K562 (cell line): ENCODE data around the gene CDC20. TPM values are rescaled to one million over a fixed set of nuclear protein-coding genes. Genes with fewer than 3 reads are reported as not detected.
A peak's percentile ranks its signal among the peaks of the same experiment; 100 is the strongest.

Experiments used
- ARID1B ChIP-seq: fragments of 450-650 bp; IDR thresholded peaks from 2 replicates; pipeline ENCODE4 v1.6.1; 2016; ENCODE audit warnings: antibody characterized with exemption, mild to moderate bottlenecking, inconsistent platforms
- ATF2 ChIP-seq: sonication (generic); formaldehyde crosslinking; IDR thresholded peaks from 2 replicates; pipeline ENCODE4 v1.8.1; 2022; ENCODE audit warnings: missing genetic modification reagents
- C11orf30 ChIP-seq: fragments of 450-650 bp; IDR thresholded peaks from 2 replicates; pipeline ENCODE4 v1.6.1; 2016; ENCODE audit warnings: low read depth, mild to moderate bottlenecking
- HBP1 ChIP-seq: fragments of 450-650 bp; formaldehyde crosslinking; IDR thresholded peaks from 2 replicates; pipeline ENCODE4 v1.4.0; 2022; ENCODE audit warnings: missing genetic modification characterization
- HDAC1 ChIP-seq, 2 experiments: fragments of 450-650 bp; IDR thresholded peaks; 2 replicates each; pipeline ENCODE4 v1.6.1; 2016 to 2017; ENCODE audit warnings: inconsistent platforms in 1 of 2, mild to moderate bottlenecking in 1 of 2, moderate library complexity in 1 of 2
- NONO ChIP-seq, 2 experiments: fragments of 200-400 bp in 1 of 2; fragments of 450-650 bp in 1 of 2; formaldehyde crosslinking in 1 of 2; IDR thresholded peaks; 2 replicates each; pipeline ENCODE4 v1.6.1; 2017; ENCODE audit warnings: low read depth in 2 of 2, mild to moderate bottlenecking in 2 of 2, moderate library complexity in 2 of 2, low read length in 1 of 2
- POLR2AphosphoS5 ChIP-seq: IDR thresholded peaks from 2 replicates; pipeline ENCODE4 v1.6.1; 2011; ENCODE audit warnings: mild to moderate bottlenecking, low read depth, low read length, moderate library complexity; ENCODE audit not compliant: control insufficient read depth, insufficient read depth
- PTRF ChIP-seq: fragments of 450-650 bp; IDR thresholded peaks from 2 replicates; pipeline ENCODE4 v1.6.1; 2016; ENCODE audit warnings: mild to moderate bottlenecking, missing genetic modification characterization, missing compliant biosample characterization
- TAL1 ChIP-seq: fragments of 450-650 bp; IDR thresholded peaks from 2 replicates; pipeline ENCODE4 v1.6.1; 2016; ENCODE audit warnings: mild to moderate bottlenecking
- TCF7L2 ChIP-seq: fragments of 150-350 bp; IDR thresholded peaks from 2 replicates; pipeline ENCODE4 v1.6.1; 2016; ENCODE audit warnings: low read depth, mild to moderate bottlenecking, low read length, moderate library complexity
- TFAP4 ChIP-seq: sonication (generic); formaldehyde crosslinking; IDR thresholded peaks from 2 replicates; pipeline ENCODE4 v1.8.0; 2022; ENCODE audit warnings: missing genetic modification reagents, mild to moderate bottlenecking, moderate library complexity, borderline replicate concordance
- THAP7 ChIP-seq: fragments of 250-450 bp; sonication (Bioruptor Pico); IDR thresholded peaks from 2 replicates; pipeline ENCODE4 v1.5.0; 2021
- ZBTB1 ChIP-seq: sonication (generic); formaldehyde crosslinking; IDR thresholded peaks from 2 replicates; pipeline ENCODE4 v1.8.1; 2023; ENCODE audit warnings: missing genetic modification reagents, low read depth, mild to moderate bottlenecking, borderline replicate concordance
- ZBTB2 ChIP-seq: fragments of 450-650 bp; IDR thresholded peaks from 2 replicates; pipeline ENCODE4 v1.6.1; 2016; ENCODE audit warnings: antibody characterized with exemption
- ZNF175 ChIP-seq: fragments of 200-800 bp; sonication (Bioruptor generic); IDR thresholded peaks from 2 replicates; pipeline ENCODE4 v1.6.1; 2016; ENCODE audit warnings: low read depth, mild to moderate bottlenecking, missing genetic modification characterization, missing compliant biosample characterization
- ZNF518B ChIP-seq: fragments of 250-450 bp; sonication (Bioruptor Pico); IDR thresholded peaks from 2 replicates; pipeline ENCODE4 v1.5.0; 2021; ENCODE audit warnings: mild to moderate bottlenecking, moderate library complexity
- ZNF785 ChIP-seq: fragments of 250-450 bp; sonication (Bioruptor Pico); IDR thresholded peaks from 2 replicates; pipeline ENCODE4 v1.4.0; 2020; ENCODE audit warnings: mild to moderate bottlenecking
- polyA plus RNA-seq, 8 experiments: library from polyadenylated mRNA; depleted of rRNA in 4 of 8; stranded (reverse) in 5 of 8; unstranded in 3 of 8; fragments of >200 nt; fragmentation: Nextera tagmentation in 2 of 8; fragmentation: Illumina TruSeq in 1 of 8; extraction: Ambion mirVana in 2 of 8; extraction: Trizol in 1 of 8; gene quantifications; 2 replicates each; pipeline versions ENCODE4 v1.2.1 to v1.2.3, GENCODE V29; 2011 to 2014; ENCODE audit warnings: inconsistent platforms in 1 of 8, missing spikeins in 1 of 8
- total RNA-seq, 7 experiments: library from RNA; depleted of rRNA in 6 of 7; stranded (reverse); fragments of >200 nt in 6 of 7; fragmentation: Illumina TruSeq in 2 of 7; extraction: Trizol in 2 of 7; gene quantifications; 2 replicates each; pipeline versions ENCODE4 v1.2.1 to v1.2.3, GENCODE V29; 2011 to 2021; ENCODE audit warnings: low replicate concordance in 1 of 7

Gene CDC20
- total and polyA plus RNA-seq, 9 of the 15 experiments (the other 6 are each of a cell fraction or from before 2014, with no cell fraction given), result 45.2 to 224 (median 121) TPM

- TF ChIP-seq ZBTB2, result peak; percentile 43; the same call in 1 of the 2 replicates
- TF ChIP-seq ZNF518B (CRISPR knock-in tag), result no peak
- no peak for TF ChIP-seq ZNF175 (CRISPR knock-in tag)
- TF ChIP-seq TAL1, result peak; percentile 40; the same call in 1 of the 2 replicates
- no peak for TF ChIP-seq ZNF785 (CRISPR knock-in tag)
- TF ChIP-seq HDAC1 (IDR thresholded peaks at IDR 0.05), result peak in 1 of 2 experiments; percentile 51; a peak in 2 of 4 replicates
- no peak for TF ChIP-seq C11orf30
- TF ChIP-seq PTRF (tag), result no peak
- no peak for TF ChIP-seq TFAP4 (CRISPR knock-in tag)
- no peak for TF ChIP-seq HBP1
- TF ChIP-seq THAP7 (CRISPR knock-in tag), result no peak
- TF ChIP-seq NONO (IDR thresholded peaks at IDR 0.05; ENCODE audit: low read depth in 2 of 2, low read length in 1 of 2), result no peak
- no peak for TF ChIP-seq TCF7L2
- TF ChIP-seq POLR2AphosphoS5, result peak; percentile 22; the same call in 1 of the 2 replicates
- peak; percentile 75 for TF ChIP-seq ARID1B
- no peak for TF ChIP-seq ZBTB1 (CRISPR knock-in tag)
- no peak for TF ChIP-seq ATF2 (CRISPR knock-in tag)
Measured at GRCh38 chr1:43344267-43344850, 14.4 kb upstream of the CDC20 start (continued).
